ENCODE results near the gene PRSS21.

Gene PRSS21

DNA sequence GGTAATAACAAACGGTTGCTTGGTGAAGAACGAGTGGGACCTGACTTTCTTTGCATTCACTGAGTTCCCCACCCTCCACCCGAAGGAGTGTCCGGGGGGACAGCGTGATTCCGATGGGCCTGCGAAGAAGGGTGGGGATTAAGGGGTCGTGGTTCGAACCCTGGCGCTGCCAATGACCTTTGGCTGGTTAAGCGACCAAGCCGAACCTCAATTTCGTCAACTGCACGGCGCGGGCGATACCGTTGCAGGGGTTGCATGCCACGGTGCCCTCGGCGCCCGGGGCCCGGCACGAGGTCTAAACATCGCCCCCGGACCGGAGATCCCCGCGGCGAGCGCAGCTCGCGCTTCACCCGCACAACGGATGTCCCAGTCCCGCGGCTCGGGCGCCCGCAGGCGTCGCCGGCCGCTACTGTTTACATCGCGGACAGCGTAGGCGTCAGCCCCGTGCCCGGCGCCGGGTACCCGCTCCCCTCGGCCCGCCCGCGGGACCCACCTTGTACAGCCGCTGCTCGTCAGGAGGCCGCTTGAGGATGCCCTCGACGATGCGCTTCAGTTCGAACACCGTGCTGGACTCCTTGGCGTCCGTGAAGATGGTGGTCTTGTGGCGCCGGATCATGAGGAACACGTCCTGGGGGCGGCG, 40.4 kb upstream of the PRSS21 start:
- peak overlapping the region; percentile 82 for H3K4me3 ChIP-seq (ENCODE audit: control insufficient read depth, low read depth, low read length)
- DNase-seq (ENCODE audit: low read depth): no peak
- TF ChIP-seq, protein P1, sequence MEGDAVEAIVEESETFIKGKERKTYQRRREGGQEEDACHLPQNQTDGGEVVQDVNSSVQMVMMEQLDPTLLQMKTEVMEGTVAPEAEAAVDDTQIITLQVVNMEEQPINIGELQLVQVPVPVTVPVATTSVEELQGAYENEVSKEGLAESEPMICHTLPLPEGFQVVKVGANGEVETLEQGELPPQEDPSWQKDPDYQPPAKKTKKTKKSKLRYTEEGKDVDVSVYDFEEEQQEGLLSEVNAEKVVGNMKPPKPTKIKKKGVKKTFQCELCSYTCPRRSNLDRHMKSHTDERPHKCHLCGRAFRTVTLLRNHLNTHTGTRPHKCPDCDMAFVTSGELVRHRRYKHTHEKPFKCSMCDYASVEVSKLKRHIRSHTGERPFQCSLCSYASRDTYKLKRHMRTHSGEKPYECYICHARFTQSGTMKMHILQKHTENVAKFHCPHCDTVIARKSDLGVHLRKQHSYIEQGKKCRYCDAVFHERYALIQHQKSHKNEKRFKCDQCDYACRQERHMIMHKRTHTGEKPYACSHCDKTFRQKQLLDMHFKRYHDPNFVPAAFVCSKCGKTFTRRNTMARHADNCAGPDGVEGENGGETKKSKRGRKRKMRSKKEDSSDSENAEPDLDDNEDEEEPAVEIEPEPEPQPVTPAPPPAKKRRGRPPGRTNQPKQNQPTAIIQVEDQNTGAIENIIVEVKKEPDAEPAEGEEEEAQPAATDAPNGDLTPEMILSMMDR (IDR thresholded peaks at IDR 0.05; ENCODE audit: control insufficient read depth, insufficient read depth, low read depth, low read length, missing control alignments): no peak

DNA sequence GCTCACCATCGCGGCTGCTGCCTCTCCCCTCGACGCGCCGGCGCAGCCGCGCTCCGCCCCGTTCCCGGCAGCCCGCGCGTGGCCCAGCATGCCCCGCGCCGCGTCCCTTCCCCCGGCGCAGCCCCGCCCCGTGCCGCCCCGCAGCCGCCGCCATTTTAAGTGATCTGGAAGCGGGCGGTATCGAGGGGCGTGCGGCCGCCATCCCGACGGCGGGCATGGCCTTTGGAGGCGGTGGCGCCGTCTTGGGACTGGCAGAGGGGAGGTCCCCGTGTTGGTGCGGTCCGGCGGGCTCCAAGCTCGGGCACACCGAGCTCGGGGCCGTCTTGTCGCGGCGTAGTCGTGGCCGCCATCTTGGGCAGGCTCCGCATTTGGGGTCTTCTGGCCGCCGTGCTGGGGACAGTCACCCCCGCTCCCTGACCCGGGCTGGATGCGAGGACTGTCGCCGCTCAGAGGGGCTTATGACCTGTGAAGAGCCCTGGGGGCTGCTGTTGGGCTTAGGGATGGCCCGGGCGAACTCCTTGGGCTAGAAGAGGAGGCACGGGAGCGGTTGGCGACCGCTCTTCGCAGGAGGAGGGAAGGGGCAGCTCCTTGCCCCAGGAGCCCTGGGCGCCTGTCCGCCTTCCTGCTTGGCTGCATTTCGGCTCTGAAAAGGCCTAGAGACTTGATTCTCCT, 39.7 kb upstream of the PRSS21 start, which contains the start of gene ELOB:
TSS of gene ELOB (minus strand) at position 50 of the 672 bp plus-strand sequence. CDS start at position 9, 41 bp downstream.
- DNase-seq (ENCODE audit: low read depth): no peak
- peak within 1 kb of the TSS; percentile 93 for H3K4me3 ChIP-seq (ENCODE audit: control insufficient read depth, low read depth, low read length)
- TF ChIP-seq, protein P1 (IDR thresholded peaks at IDR 0.05; ENCODE audit: control insufficient read depth, insufficient read depth, low read depth, low read length, missing control alignments): no peak

DNA sequence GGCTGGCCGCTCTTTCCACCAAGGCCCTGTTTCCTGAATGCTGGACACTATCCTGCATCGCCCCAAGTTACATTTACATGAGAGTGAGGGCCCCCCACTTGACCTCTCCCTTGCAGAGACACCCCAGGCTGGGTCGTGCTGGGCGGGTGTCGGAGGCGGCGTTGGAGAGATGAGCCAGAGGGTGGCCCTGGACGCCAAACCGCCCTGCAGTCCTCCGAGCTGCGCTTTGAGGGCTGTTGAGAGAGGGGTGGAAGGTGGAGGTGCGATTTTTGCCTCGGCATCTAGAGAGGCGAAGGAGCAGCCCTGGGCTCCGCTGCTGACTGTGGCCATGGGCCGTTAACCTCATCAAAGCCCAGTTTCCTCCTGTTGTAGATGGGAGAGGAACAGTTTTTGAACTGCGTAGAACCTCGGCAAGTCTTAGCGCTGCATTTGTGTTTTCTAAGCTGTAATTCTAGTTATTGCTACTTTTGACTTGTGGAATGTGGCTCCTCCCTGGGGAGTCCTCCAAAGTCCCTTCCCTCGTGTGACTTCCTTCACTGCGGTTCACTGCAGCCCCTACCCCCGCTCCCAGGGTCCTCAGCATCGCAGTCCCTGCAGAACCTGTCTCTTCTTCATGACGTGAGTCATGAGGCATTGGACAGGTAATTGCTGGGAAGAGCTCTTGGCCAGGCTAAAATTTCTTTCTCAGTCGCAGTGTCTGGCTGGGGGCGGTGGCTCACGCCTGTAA, 39.0 kb upstream of the PRSS21 start:
- no peak for DNase-seq (ENCODE audit: low read depth)
- TF ChIP-seq, protein P1 (IDR thresholded peaks at IDR 0.05; ENCODE audit: control insufficient read depth, insufficient read depth, low read depth, low read length, missing control alignments): no peak
- H3K4me3 ChIP-seq (ENCODE audit: control insufficient read depth, low read depth, low read length): peak overlapping the region; percentile 93

DNA sequence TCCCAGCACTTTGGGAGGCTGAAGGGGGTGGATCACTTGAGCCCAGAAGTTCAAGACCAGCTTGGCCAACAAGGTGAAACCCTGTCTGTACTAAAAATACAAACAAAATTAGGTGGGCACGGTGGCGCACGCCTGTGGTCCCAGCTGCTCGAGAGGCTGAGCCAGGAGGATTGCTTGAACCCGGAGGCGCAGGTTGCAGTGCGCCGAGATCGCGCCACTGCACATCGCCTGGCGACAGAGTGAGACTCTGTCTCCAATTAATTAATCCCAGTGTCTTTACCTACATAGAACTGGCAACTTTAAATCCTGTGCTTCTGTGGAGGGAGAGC, 38.4 kb upstream of the PRSS21 start:
- no peak overlapping the region; the same call in 1 of the 2 replicates for H3K4me3 ChIP-seq (ENCODE audit: control insufficient read depth, low read depth, low read length)
- TF ChIP-seq, protein P1 (IDR thresholded peaks at IDR 0.05; ENCODE audit: control insufficient read depth, insufficient read depth, low read depth, low read length, missing control alignments): no peak
- DNase-seq (ENCODE audit: low read depth): no peak

DNA sequence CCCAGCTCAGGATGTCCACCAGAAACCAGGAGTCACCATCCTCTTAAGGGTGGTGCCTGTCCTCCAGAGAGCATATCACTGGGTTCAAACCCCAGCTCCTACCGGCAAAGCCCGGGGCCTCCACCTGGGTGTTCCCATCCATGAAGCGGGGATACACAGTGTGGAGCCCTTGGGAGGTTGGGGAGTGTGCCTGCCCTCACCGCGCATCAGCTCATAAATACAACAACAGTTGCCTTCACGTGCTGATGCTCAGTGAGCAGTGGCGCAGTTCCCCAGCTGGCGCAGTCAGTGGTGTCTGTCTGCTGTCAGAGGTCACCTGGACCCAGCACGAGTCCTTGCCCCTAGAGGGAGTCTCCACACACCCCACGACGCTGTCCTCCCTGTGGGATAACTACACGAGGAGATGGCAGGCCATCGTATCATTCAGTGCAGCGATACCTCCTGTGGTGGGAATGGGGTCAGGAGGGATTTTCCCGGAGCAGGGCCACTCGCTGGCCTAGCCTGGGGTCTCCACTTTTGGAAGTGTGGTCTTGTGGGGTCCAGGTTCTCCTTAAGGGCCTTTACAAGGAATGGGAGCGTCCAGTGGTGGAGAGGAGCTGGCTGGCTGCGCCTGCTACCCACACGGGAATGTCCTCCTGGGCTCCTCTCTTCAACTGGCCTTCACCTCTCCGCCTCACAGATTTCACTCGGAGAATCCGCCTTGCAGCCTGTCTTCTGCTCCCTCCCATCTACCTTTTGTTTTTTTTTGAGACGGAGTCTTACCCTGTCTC, 37.7 kb upstream of the PRSS21 start:
- no peak for DNase-seq (ENCODE audit: low read depth)
- no peak overlapping the region for H3K4me3 ChIP-seq (ENCODE audit: control insufficient read depth, low read depth, low read length)
- TF ChIP-seq, protein P1 (IDR thresholded peaks at IDR 0.05; ENCODE audit: control insufficient read depth, insufficient read depth, low read depth, low read length, missing control alignments): no peak
